A673 (cell line): ENCODE data around the gene SMCO2.

Source experiments
- EZH2 ChIP-seq: fragments of 200-600 bp; sonication (generic); IDR thresholded peaks from 2 replicates; pipeline ENCODE4 v1.6.1; 2017; ENCODE audit warnings: borderline replicate concordance, low read depth, mild to moderate bottlenecking, mixed read lengths, antibody characterized with exemption, low read length; ENCODE audit not compliant: poor library complexity, severe bottlenecking
- TF ChIP-seq, protein P1 (sequence below): fragments of 300-800, 200-600 bp; sonication (generic); conservative IDR thresholded peaks from 2 replicates; pipeline ENCODE4 v1.5.1; 2017; ENCODE audit warnings: low read depth, mild to moderate bottlenecking, antibody characterized with exemption, low read length, moderate library complexity, mixed read lengths

DNA sequence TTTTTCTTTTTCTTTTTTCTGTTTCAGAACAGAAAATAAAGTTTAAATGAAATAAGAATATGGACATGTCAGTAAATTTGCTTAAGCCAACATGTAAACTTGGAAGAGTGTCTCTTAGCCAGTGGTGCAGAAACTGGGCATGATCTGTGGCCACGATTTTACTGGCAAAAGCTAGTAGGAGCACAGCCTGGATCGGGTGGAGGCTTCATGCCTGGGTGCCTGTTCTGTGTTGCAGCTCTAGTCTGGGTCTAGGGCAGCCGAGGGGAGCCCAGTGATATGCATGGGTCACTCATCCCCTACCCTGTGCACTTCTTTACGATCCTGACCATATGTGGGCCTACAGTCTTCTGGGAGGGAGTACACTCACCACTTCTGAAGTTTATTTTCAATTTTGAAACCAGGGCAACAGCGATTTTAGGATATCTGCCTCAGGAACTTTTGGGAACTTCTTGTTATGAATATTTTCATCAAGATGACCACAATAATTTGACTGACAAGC is 45.6 kb upstream of the SMCO2 start:
- TF ChIP-seq, protein P1, sequence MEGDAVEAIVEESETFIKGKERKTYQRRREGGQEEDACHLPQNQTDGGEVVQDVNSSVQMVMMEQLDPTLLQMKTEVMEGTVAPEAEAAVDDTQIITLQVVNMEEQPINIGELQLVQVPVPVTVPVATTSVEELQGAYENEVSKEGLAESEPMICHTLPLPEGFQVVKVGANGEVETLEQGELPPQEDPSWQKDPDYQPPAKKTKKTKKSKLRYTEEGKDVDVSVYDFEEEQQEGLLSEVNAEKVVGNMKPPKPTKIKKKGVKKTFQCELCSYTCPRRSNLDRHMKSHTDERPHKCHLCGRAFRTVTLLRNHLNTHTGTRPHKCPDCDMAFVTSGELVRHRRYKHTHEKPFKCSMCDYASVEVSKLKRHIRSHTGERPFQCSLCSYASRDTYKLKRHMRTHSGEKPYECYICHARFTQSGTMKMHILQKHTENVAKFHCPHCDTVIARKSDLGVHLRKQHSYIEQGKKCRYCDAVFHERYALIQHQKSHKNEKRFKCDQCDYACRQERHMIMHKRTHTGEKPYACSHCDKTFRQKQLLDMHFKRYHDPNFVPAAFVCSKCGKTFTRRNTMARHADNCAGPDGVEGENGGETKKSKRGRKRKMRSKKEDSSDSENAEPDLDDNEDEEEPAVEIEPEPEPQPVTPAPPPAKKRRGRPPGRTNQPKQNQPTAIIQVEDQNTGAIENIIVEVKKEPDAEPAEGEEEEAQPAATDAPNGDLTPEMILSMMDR: no peak
- no peak for TF ChIP-seq EZH2
